Loucy (cell line): ENCODE data around the gene RAD51D.

ENCODE experiments used
- H2AFZ ChIP-seq: fragments of 200-600 bp; sonication (generic); 2 replicates; pipeline ENCODE4 v1.6.0; 2016; ENCODE audit warnings: antibody characterized with exemption, mild to moderate bottlenecking, low read length, moderate library complexity
- H3F3A ChIP-seq: fragments of 200-600 bp; 2 replicates; pipeline ENCODE4 v1.6.0; 2016; ENCODE audit warnings: antibody characterized with exemption, low read depth, mild to moderate bottlenecking
- H3K27me3 ChIP-seq: fragments of 200-600 bp; sonication (generic); 2 replicates; pipeline ENCODE4 v1.6.1; 2014; ENCODE audit warnings: low read length, mild to moderate bottlenecking; ENCODE audit not compliant: insufficient read depth, poor library complexity, severe bottlenecking
- H3K36me3 ChIP-seq: fragments of 200-600 bp; sonication (generic); 2 replicates; pipeline ENCODE4 v1.6.1; 2016; ENCODE audit warnings: low read length; ENCODE audit not compliant: insufficient read depth
- H3K4me1 ChIP-seq: fragments of 200-600 bp; sonication (generic); 2 replicates; pipeline ENCODE4 v1.5.1; 2014; ENCODE audit warnings: low read length, mild to moderate bottlenecking; ENCODE audit not compliant: insufficient read depth, poor library complexity, severe bottlenecking
- H3K4me2 ChIP-seq: fragments of 200-600 bp; sonication (generic); 2 replicates; pipeline ENCODE4 v1.6.0; 2014; ENCODE audit warnings: antibody characterized with exemption, low read length, low read depth, mild to moderate bottlenecking; ENCODE audit not compliant: poor library complexity, severe bottlenecking
- H3K4me3 ChIP-seq: fragments of 200-600 bp; sonication (generic); 2 replicates; pipeline ENCODE4 v1.5.1; 2014; ENCODE audit warnings: low read length, mild to moderate bottlenecking, mixed read lengths; ENCODE audit not compliant: poor library complexity, severe bottlenecking
- H3K79me2 ChIP-seq: fragments of 200-600 bp; sonication (generic); 2 replicates; pipeline ENCODE4 v1.6.1; 2014; ENCODE audit warnings: low read length; ENCODE audit not compliant: insufficient read depth
- H3K9ac ChIP-seq: fragments of 200-600 bp; sonication (generic); 2 replicates; pipeline ENCODE4 v1.6.0; 2014; ENCODE audit warnings: mild to moderate bottlenecking, low read depth, low read length, moderate library complexity; ENCODE audit not compliant: poor library complexity, severe bottlenecking
- H3K9me2 ChIP-seq: fragments of 200-600 bp; sonication (generic); replicated peaks from 2 replicates; pipeline ENCODE4 v1.6.1; 2016; ENCODE audit warnings: low read depth, low read length, mixed read lengths
- H3K9me3 ChIP-seq: fragments of 200-600 bp; sonication (generic); 2 replicates; pipeline ENCODE4 v1.6.1; 2014; ENCODE audit warnings: mild to moderate bottlenecking, antibody characterized with exemption, low read length, low read depth; ENCODE audit not compliant: insufficient read depth
- H4K20me1 ChIP-seq: fragments of 200-600 bp; sonication (generic); 2 replicates; pipeline ENCODE4 v1.6.0; 2014; ENCODE audit warnings: antibody characterized with exemption, low read length, mild to moderate bottlenecking; ENCODE audit not compliant: insufficient read depth, poor library complexity, severe bottlenecking
- CTCF ChIP-seq: fragments of 200-600 bp; sonication (generic); conservative IDR thresholded peaks from 2 replicates; pipeline ENCODE4 v1.5.1; 2014; ENCODE audit warnings: mild to moderate bottlenecking, antibody characterized with exemption, low read length
- EZH2phosphoT487 ChIP-seq: fragments of 200-600 bp; IDR thresholded peaks from 2 replicates; pipeline ENCODE4 v1.6.1; 2018; ENCODE audit warnings: antibody characterized with exemption, mild to moderate bottlenecking, moderate library complexity, borderline replicate concordance

The RAD51D gene

GRCh38 chr17:35084987-35085386 is 34.7 kb downstream of the RAD51D start:
- H3K4me2 ChIP-seq, result no peak overlapping the region
- H4K20me1 ChIP-seq, result no peaks in the 10 kb centered on the region
- no peak overlapping the region for H2AFZ ChIP-seq
- H3K27me3 ChIP-seq, result no peaks in the 10 kb centered on the region
- no peaks in the 10 kb centered on the region for H3K36me3 ChIP-seq
- no peaks in the 10 kb centered on the region for H3K9me2 ChIP-seq
- H3K4me1 ChIP-seq, result peaks cover 56% of the 10 kb centered on the region
- no peak overlapping the region for H3K9ac ChIP-seq
- H3K4me3 ChIP-seq, result no peak overlapping the region
- no peak for TF ChIP-seq CTCF
- no peak for TF ChIP-seq EZH2phosphoT487
- H3F3A ChIP-seq, result no peaks in the 10 kb centered on the region; the same call in 1 of the 2 replicates
- no peaks in the 10 kb centered on the region for H3K9me3 ChIP-seq
- H3K79me2 ChIP-seq, result peaks cover 30% of the 10 kb centered on the region; the same call in 1 of the 2 replicates

GRCh38 chr17:35083071-35083470 is 36.6 kb downstream of the RAD51D start:
- no peaks in the 10 kb centered on the region for H3K9me2 ChIP-seq
- H3F3A ChIP-seq, result no peaks in the 10 kb centered on the region; the same call in 1 of the 2 replicates
- H3K79me2 ChIP-seq, result peaks cover 23% of the 10 kb centered on the region; the same call in 1 of the 2 replicates
- peaks cover 53% of the 10 kb centered on the region for H3K4me1 ChIP-seq
- TF ChIP-seq EZH2phosphoT487, result no peak
- no peak for TF ChIP-seq CTCF
- no peaks in the 10 kb centered on the region for H4K20me1 ChIP-seq
- H3K4me2 ChIP-seq, result no peak overlapping the region
- no peak overlapping the region for H3K9ac ChIP-seq
- H2AFZ ChIP-seq, result no peak overlapping the region
- H3K9me3 ChIP-seq, result no peaks in the 10 kb centered on the region
- H3K27me3 ChIP-seq, result no peaks in the 10 kb centered on the region
- no peak overlapping the region for H3K4me3 ChIP-seq
- H3K36me3 ChIP-seq, result no peaks in the 10 kb centered on the region

GRCh38 chr17:35082073-35082657 is 37.5 kb downstream of the RAD51D start:
- Histone ChIP-seq H2AFZ (no peak overlapping the region), H3K79me2 (peaks cover 15% of the 10 kb centered on the region; the same call in 1 of the 2 replicates), H4K20me1 (no peaks in the 10 kb centered on the region), H3K4me2 (peak overlapping the region; percentile 6), H3F3A (no peaks in the 10 kb centered on the region; the same call in 1 of the 2 replicates), H3K9me3 (no peaks in the 10 kb centered on the region), H3K9ac (peak overlapping the region; percentile 4), H3K4me3 (no peak overlapping the region), H3K27me3 (no peaks in the 10 kb centered on the region), H3K9me2 (no peaks in the 10 kb centered on the region), H3K4me1 (peaks cover 45% of the 10 kb centered on the region), H3K36me3 (no peaks in the 10 kb centered on the region)
- TF ChIP-seq CTCF, result no peak
- TF ChIP-seq EZH2phosphoT487, result no peak
